Erythroblast (primary cell): Measurements from ENCODE around the gene CEP68.
"Not testable (repeated sequence)": the region's sequence is repeated elsewhere in the genome, so short reads cannot be mapped to it uniquely, and the experiment has no call there.

Source experiments
- GATA1 ChIP-seq: IDR thresholded peaks from 2 replicates; pipeline ENCODE4 v1.6.1; 2011; ENCODE audit warnings: low read depth, mild to moderate bottlenecking, control low read depth, low read length, moderate library complexity
- POLR2A ChIP-seq: IDR thresholded peaks from 2 replicates; pipeline ENCODE4 v1.6.1; 2011; ENCODE audit warnings: mild to moderate bottlenecking, low read length

GRCh38 chr2:65125457-65125856 lies 69.2 kb downstream of the CEP68 start:
- not testable (repeated sequence) for TF ChIP-seq POLR2A, GATA1
